ENCODE measurements around the gene ROBO1.

DNA sequence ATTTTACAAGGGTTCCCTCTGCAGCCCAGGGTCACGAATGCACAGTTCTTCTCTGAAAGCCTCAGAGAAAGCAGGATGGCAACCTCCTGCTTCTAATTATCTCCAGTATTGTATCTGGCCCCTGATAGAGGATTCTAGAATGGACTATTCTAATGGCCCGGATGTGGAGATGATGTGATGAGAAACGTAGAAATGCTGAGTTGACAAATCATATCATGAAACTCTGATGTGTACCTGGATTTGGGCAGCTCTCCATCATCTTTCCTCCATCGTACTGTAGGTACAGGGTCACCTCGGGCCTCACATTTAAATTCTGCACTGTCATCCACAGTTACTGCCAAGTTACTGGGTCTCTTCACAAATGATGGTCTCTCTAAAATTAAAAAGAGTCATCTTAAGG lies 1050.8 kb downstream of the ROBO1 start:
- TF ChIP-seq, protein P1, sequence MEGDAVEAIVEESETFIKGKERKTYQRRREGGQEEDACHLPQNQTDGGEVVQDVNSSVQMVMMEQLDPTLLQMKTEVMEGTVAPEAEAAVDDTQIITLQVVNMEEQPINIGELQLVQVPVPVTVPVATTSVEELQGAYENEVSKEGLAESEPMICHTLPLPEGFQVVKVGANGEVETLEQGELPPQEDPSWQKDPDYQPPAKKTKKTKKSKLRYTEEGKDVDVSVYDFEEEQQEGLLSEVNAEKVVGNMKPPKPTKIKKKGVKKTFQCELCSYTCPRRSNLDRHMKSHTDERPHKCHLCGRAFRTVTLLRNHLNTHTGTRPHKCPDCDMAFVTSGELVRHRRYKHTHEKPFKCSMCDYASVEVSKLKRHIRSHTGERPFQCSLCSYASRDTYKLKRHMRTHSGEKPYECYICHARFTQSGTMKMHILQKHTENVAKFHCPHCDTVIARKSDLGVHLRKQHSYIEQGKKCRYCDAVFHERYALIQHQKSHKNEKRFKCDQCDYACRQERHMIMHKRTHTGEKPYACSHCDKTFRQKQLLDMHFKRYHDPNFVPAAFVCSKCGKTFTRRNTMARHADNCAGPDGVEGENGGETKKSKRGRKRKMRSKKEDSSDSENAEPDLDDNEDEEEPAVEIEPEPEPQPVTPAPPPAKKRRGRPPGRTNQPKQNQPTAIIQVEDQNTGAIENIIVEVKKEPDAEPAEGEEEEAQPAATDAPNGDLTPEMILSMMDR (IDR thresholded peaks at IDR 0.05), result no peak
- TF ChIP-seq POLR2A (IDR thresholded peaks at IDR 0.05) (no peak), POLR2AphosphoS5 (IDR thresholded peaks at IDR 0.05; ENCODE audit: insufficient read depth in 1 of 2, low read depth in 1 of 2) (no peak)

Measured in vagina (tissue), 2 donors.